GM19324 (cell line): Measurements from ENCODE around the gene PHGDH.

ENCODE experiments used
- ATAC-seq: cut with Tn5 transposase; IDR thresholded peaks from one replicate; pipeline ENCODE4 v1.9.1; 2021; ENCODE audit warnings: mild to moderate bottlenecking, moderate library complexity; ENCODE audit not compliant: unreplicated experiment, low FRiP score

PHGDH gene

GRCh38 chr1:119752592-119752991 is 40.9 kb downstream of the PHGDH start:
- no peak for ATAC-seq

- no peak for ATAC-seq
Observed at GRCh38 chr1:119758584-119758983, 46.9 kb downstream of the PHGDH start.

- ATAC-seq = no peak
Observed at GRCh38 chr1:119762409-119762808, 50.7 kb downstream of the PHGDH start.

GRCh38 chr1:119762953-119763352 is 51.2 kb downstream of the PHGDH start:
- no peak for ATAC-seq

- ATAC-seq = no peak
Observed at GRCh38 chr1:119764220-119764619, 52.5 kb downstream of the PHGDH start.

- ATAC-seq = no peak
Observed at GRCh38 chr1:119766374-119766794, 54.6 kb downstream of the PHGDH start.

GRCh38 chr1:119767486-119767885 is 55.8 kb downstream of the PHGDH start:
- ATAC-seq = no peak

- ATAC-seq = no peak
Observed at GRCh38 chr1:119768778-119769177, 57.0 kb downstream of the PHGDH start, which contains the start of gene HMGCS2. HMGCS2 (minus strand) TSS chr1:119768905; CDS start chr1:119768844, 61 bp downstream.

GRCh38 chr1:119771016-119771415 is 59.3 kb downstream of the PHGDH start:
- no peak for ATAC-seq

- no peak for ATAC-seq
Observed at GRCh38 chr1:119771770-119772169, 60.0 kb downstream of the PHGDH start.

GRCh38 chr1:119772298-119772697 is 60.6 kb downstream of the PHGDH start:
- no peak for ATAC-seq

GRCh38 chr1:119773711-119774241 is 62.0 kb downstream of the PHGDH start:
- no peak for ATAC-seq

GRCh38 chr1:119774746-119775490 is 63.2 kb downstream of the PHGDH start:
- no peak for ATAC-seq

GRCh38 chr1:119778359-119778758 is 66.6 kb downstream of the PHGDH start:
- no peak for ATAC-seq

- no peak for ATAC-seq
Observed at GRCh38 chr1:119778886-119779560, 67.3 kb downstream of the PHGDH start.

GRCh38 chr1:119779869-119780356 is 68.2 kb downstream of the PHGDH start:
- ATAC-seq = no peak

- no peak for ATAC-seq
Observed at GRCh38 chr1:119781434-119782210, 69.9 kb downstream of the PHGDH start.

- no peak for ATAC-seq
Observed at GRCh38 chr1:119782631-119783325, 71.0 kb downstream of the PHGDH start.

GRCh38 chr1:119783354-119784185 is 71.8 kb downstream of the PHGDH start:
- no peak for ATAC-seq
